Mesothelial cell of epicardium (in vitro differentiated cells): ENCODE data around the gene CDKAL1. TPM values are rescaled to one million over a fixed set of nuclear protein-coding genes. Genes with fewer than 3 reads are reported as not detected.
"Not testable (repeated sequence)": the region's sequence is repeated elsewhere in the genome, so short reads cannot be mapped to it uniquely, and the experiment has no call there.

ENCODE experiments used
- DNase-seq, 2 experiments: peaks; one replicate each; pipeline ENCODE4 v3.0.0; 2021; ENCODE audit warnings: low spot score in 2 of 2; ENCODE audit not compliant: unreplicated experiment in 2 of 2
- H3K27ac Mint-ChIP-seq: 2 replicates; pipeline ENCODE4 v1.8.0; 2021; ENCODE audit warnings: mixed read lengths
- H3K27me3 Mint-ChIP-seq: 2 replicates; pipeline ENCODE4 v1.8.0; 2021; ENCODE audit warnings: low read depth, mixed read lengths
- H3K36me3 Mint-ChIP-seq: 2 replicates; pipeline ENCODE4 v1.8.0; 2021; ENCODE audit warnings: mixed read lengths
- H3K4me1 Mint-ChIP-seq: 2 replicates; pipeline ENCODE4 v1.8.0; 2021; ENCODE audit warnings: mixed read lengths
- H3K4me3 Mint-ChIP-seq: 2 replicates; pipeline ENCODE4 v1.8.0; 2021; ENCODE audit warnings: mild to moderate bottlenecking, moderate library complexity, mixed read lengths
- H3K9me3 Mint-ChIP-seq: 2 replicates; pipeline ENCODE4 v1.8.0; 2021; ENCODE audit warnings: mixed read lengths
- total RNA-seq: library from RNA; stranded (reverse); gene quantifications from 3 replicates; pipeline ENCODE4 v1.2.1, GENCODE V29; 2021
- TF ChIP-seq, protein P1 (sequence below): fragments of 200-600 bp; sonication (generic); IDR thresholded peaks from one replicate; pipeline ENCODE4 v1.5.0; 2021; ENCODE audit warnings: antibody characterized with exemption; ENCODE audit not compliant: unreplicated experiment

The CDKAL1 gene
- total RNA-seq, 1 donor from 2014 or later, result 22.6 TPM

DNA sequence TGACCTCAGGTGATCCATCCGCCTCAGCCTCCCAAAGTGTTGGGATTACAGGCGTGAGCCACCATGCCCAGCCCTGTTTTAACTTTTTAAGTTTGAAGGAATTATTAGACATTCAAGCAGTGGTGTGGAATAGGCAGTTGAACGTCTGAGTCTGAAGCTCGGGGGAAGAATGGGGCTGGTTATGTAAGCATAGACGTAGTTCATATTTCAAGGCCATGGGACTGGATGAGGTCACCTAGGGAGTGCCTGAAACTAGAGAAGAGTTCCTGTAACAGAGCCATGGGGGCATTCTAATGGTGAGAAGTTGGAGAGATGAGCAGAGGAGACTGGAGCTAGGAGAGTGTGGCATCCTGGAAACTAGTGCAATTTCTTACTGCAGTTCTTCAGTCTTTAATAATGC lies 6.4 kb downstream of the CDKAL1 start:
- H3K4me1 Mint-ChIP-seq, result peaks cover 11% of the 10 kb centered on the region
- TF ChIP-seq, protein P1, sequence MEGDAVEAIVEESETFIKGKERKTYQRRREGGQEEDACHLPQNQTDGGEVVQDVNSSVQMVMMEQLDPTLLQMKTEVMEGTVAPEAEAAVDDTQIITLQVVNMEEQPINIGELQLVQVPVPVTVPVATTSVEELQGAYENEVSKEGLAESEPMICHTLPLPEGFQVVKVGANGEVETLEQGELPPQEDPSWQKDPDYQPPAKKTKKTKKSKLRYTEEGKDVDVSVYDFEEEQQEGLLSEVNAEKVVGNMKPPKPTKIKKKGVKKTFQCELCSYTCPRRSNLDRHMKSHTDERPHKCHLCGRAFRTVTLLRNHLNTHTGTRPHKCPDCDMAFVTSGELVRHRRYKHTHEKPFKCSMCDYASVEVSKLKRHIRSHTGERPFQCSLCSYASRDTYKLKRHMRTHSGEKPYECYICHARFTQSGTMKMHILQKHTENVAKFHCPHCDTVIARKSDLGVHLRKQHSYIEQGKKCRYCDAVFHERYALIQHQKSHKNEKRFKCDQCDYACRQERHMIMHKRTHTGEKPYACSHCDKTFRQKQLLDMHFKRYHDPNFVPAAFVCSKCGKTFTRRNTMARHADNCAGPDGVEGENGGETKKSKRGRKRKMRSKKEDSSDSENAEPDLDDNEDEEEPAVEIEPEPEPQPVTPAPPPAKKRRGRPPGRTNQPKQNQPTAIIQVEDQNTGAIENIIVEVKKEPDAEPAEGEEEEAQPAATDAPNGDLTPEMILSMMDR, result no peak
- H3K4me3 Mint-ChIP-seq, result no peak overlapping the region
- H3K27me3 Mint-ChIP-seq, result no peaks in the 10 kb centered on the region
- no peaks in the 10 kb centered on the region for H3K9me3 Mint-ChIP-seq
- H3K27ac Mint-ChIP-seq, result no peak overlapping the region
- H3K36me3 Mint-ChIP-seq, result peaks cover 27% of the 10 kb centered on the region
- no peak for DNase-seq

DNA sequence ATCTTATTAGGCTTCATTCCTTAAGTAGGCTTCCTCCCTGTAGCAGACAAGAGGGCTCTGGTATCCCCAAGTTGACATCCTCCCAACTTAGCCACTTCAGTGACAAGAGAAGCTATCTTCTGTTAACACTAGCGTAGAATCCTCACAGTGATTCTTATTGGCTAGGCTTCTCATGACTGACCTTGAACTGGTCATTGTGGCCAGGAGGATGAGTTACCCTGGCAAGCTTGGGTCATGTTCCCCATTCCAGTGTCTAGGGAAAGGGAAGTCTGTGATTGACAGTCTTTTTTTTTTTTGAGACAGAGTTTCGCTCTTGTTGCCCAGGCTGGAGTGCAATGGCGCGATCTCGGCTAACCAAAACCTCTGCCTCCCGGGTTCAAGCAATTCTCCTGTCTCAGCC lies 7.1 kb downstream of the CDKAL1 start:
- Mint-ChIP-seq H3K36me3 (peaks cover 32% of the 10 kb centered on the region), H3K4me1 (peaks cover 6% of the 10 kb centered on the region), H3K4me3 (no peak overlapping the region), H3K27ac (no peak overlapping the region), H3K9me3 (peaks cover 6% of the 10 kb centered on the region), H3K27me3 (no peaks in the 10 kb centered on the region)
- DNase-seq, result no peak
- TF ChIP-seq, protein P1, result no peak

DNA sequence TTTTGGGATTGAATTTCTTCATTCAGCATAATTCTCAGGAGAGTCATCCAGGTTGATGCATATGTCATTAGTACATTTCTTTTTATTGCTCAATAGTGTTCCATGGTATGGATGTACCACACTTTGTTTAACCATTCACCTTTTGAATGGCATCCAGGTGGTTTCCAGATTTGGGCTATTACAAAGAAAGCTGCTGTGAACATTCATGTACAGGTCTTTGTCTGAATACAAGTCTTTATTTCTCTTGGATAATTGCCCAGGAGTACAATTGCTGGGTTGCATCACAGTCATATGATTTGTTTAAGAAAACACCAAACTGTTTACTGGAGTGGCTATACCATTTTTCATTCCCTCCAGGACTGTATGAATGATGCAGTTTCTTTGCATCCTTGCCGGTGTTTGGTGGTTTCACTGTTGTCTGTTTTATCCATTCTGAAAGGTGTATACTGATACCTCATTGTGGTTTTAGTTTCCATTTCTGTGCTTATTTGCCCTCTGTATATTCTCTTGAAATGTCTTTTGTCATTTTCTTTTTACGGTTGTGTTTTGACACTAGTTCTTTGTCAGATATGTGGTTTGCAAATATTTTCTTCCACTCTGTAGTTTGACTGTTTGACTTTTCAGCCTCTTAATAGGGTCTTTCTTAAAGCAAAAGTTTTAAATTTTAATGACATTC lies 8.8 kb downstream of the CDKAL1 start:
- H3K4me1 Mint-ChIP-seq, result peaks cover 1% of the 10 kb centered on the region
- no peak overlapping the region for H3K27ac Mint-ChIP-seq
- H3K36me3 Mint-ChIP-seq, result peaks cover 41% of the 10 kb centered on the region
- no peak overlapping the region for H3K4me3 Mint-ChIP-seq
- DNase-seq, result no peak
- TF ChIP-seq, protein P1, result no peak
- H3K9me3 Mint-ChIP-seq, result peaks cover 6% of the 10 kb centered on the region
- H3K27me3 Mint-ChIP-seq, result no peaks in the 10 kb centered on the region

DNA sequence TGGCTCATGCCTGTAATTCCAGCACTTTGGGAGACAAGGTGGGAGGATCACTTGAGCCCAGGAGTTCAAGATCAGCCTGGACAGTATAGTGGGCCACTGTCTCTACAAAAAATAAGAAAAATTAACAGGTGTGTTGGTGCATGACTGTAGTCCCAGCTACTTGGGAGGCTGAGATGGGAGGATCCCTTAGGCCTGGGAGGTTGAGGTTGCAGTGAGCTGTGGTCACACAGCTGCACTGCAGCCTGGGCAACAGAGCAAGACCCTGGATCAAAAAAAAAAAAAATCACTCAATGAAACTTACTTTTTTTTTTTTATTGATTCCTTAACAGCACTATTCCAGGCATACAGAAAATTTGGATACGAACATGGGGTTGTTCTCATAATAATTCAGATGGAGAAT lies 14.0 kb downstream of the CDKAL1 start:
- no peak overlapping the region for H3K27ac Mint-ChIP-seq
- peaks cover 10% of the 10 kb centered on the region for H3K9me3 Mint-ChIP-seq
- TF ChIP-seq, protein P1, result no peak
- H3K4me1 Mint-ChIP-seq, result peaks cover under 1% of the 10 kb centered on the region
- H3K27me3 Mint-ChIP-seq, result no peaks in the 10 kb centered on the region
- no peak for DNase-seq
- peaks cover 40% of the 10 kb centered on the region for H3K36me3 Mint-ChIP-seq
- H3K4me3 Mint-ChIP-seq, result no peak overlapping the region

DNA sequence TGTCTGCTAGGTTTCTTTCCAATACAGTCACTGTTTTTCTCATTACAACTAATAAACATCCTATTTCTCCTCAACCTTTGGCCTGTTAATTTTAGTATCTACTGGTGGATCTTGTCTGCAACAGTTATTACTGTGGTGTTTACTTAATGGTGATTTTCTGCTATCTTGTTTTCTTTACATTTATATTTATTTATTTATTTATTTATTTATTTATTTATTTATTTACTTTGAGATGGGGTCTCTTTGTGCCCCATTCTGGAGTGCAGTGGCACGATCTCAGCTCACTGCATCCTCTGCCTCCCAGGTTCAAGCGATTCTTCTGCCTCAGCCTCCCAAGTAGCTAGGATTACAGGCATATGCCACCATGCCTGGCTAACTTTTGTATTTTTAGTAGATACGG lies 15.1 kb downstream of the CDKAL1 start:
- H3K4me1 Mint-ChIP-seq, DNase-seq, H3K27me3 Mint-ChIP-seq, H3K27ac Mint-ChIP-seq, H3K4me3 Mint-ChIP-seq: not testable (repeated sequence)
- Mint-ChIP-seq H3K9me3 (peaks cover 10% of the 10 kb centered on the region), H3K36me3 (peaks cover 42% of the 10 kb centered on the region)

DNA sequence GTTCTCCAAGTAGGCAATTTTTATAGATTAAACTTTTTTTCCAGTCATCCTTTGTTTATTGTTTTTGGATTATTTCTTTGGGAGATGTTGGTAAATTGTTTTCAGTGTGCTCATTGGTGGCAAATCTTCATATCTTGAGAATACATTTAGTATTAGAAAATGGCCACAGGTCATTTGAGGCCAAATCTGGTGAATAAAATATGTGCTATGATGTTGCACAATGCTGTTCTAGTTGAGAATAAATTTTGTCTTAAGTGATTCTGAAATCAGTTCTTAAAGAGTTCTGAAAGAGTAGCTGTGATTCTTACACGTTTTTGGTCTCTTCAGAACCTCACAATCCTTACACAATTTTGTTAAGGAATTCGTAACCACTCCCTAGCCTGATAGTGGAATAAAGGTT lies 20.1 kb downstream of the CDKAL1 start:
- Mint-ChIP-seq H3K9me3 (peaks cover 10% of the 10 kb centered on the region), H3K4me1 (no peaks in the 10 kb centered on the region), H3K27ac (no peak overlapping the region), H3K27me3 (no peaks in the 10 kb centered on the region), H3K36me3 (peaks cover 26% of the 10 kb centered on the region), H3K4me3 (no peak overlapping the region)
- no peak for DNase-seq
- TF ChIP-seq, protein P1, result no peak
